SK-N-SH (cell line): ENCODE data around the gene SELENOK. TPM values are rescaled to one million over a fixed set of nuclear protein-coding genes. Genes with fewer than 3 reads are reported as not detected.

Experiments
- CTCF ChIA-PET: fragments of 300-600, 350-600 bp; formaldehyde crosslinking; extraction: SDS; loops from one replicate; lab custom pipeline; 2021; lab: Yijun Ruan, JAX
- POLR2A ChIA-PET: fragments of 350-600 bp; sonication (Branson Sonifier 250); formaldehyde crosslinking; extraction: SDS; loops from one replicate; lab custom pipeline; 2020; ENCODE audit warnings: antibody characterized with exemption, inconsistent platforms; lab: Yijun Ruan, JAX
- DNase-seq: peaks from one replicate; pipeline ENCODE4 v3.0.0; 2012
- H2AFZ ChIP-seq: fragments of 200-600 bp; sonication (generic); 2 replicates; pipeline ENCODE4 v1.8.1; 2016; ENCODE audit warnings: antibody characterized with exemption, mild to moderate bottlenecking, low read depth
- H3F3A ChIP-seq: fragments of 200-600 bp; sonication (generic); replicated peaks from 2 replicates; pipeline ENCODE3; 2016; ENCODE audit warnings: antibody characterized with exemption, mild to moderate bottlenecking; ENCODE audit not compliant: insufficient read depth
- H3K27ac ChIP-seq, 2 experiments: fragments of 200-500 bp in 1 of 2; fragments of 200-600 bp in 1 of 2; sonication (Bioruptor generic) in 1 of 2; sonication (generic), shearing (Covaris generic) in 1 of 2; 2 replicates each; pipeline versions ENCODE4 v1.5.1 to v1.6.1; 2014 to 2016; ENCODE audit warnings: low read depth in 2 of 2, inconsistent platforms in 1 of 2, low read length in 1 of 2, mild to moderate bottlenecking in 1 of 2, mixed read lengths in 1 of 2
- H3K27me3 ChIP-seq: fragments of 200-600 bp; sonication (generic), shearing (Covaris generic); 2 replicates; pipeline ENCODE4 v1.6.1; 2016; ENCODE audit warnings: mixed run types; ENCODE audit not compliant: insufficient read depth
- H3K36me3 ChIP-seq, 2 experiments: fragments of 200-500 bp in 1 of 2; fragments of 200-600 bp in 1 of 2; sonication (Bioruptor generic) in 1 of 2; sonication (generic) in 1 of 2; replicated peaks in 1 of 2; 2 replicates each; pipeline versions ENCODE3 to v1.5.1; 2014 to 2016; ENCODE audit warnings: low read length in 1 of 2, mild to moderate bottlenecking in 1 of 2; ENCODE audit not compliant: insufficient read depth in 2 of 2, control insufficient read depth in 1 of 2
- H3K4me1 ChIP-seq, 2 experiments: fragments of 200-500 bp in 1 of 2; fragments of 200-600 bp in 1 of 2; sonication (Bioruptor generic) in 1 of 2; sonication (generic), shearing (Covaris generic) in 1 of 2; 2 replicates each; pipeline versions ENCODE4 v1.5.1 to v1.6.1; 2014 to 2016; ENCODE audit warnings: low read depth in 1 of 2, low read length in 1 of 2, mixed run types in 1 of 2; ENCODE audit not compliant: insufficient read depth in 2 of 2, control insufficient read depth in 1 of 2
- H3K4me2 ChIP-seq: fragments of 200-600 bp; sonication (generic), shearing (Covaris generic); 2 replicates; pipeline ENCODE4 v1.6.1; 2017; ENCODE audit warnings: mixed run types
- H3K4me3 ChIP-seq, 2 experiments: fragments of 200-500 bp in 1 of 2; fragments of 200-600 bp in 1 of 2; sonication (Bioruptor generic) in 1 of 2; sonication (generic), shearing (Covaris generic) in 1 of 2; 2 replicates each; pipeline versions ENCODE4 v1.5.1 to v1.8.1; 2014 to 2016; ENCODE audit warnings: low read depth in 2 of 2, inconsistent platforms in 1 of 2, low read length in 1 of 2, mild to moderate bottlenecking in 1 of 2, mixed read lengths in 1 of 2, moderate library complexity in 1 of 2
- H3K79me2 ChIP-seq: fragments of 200-600 bp; sonication (generic); 2 replicates; pipeline ENCODE4 v1.8.1; 2017; ENCODE audit warnings: mild to moderate bottlenecking; ENCODE audit not compliant: insufficient read depth
- H3K9ac ChIP-seq: fragments of 200-600 bp; sonication (generic); 2 replicates; pipeline ENCODE4 v1.6.1; 2017; ENCODE audit warnings: mixed run types
- H3K9me2 ChIP-seq: fragments of 200-600 bp; sonication (generic); 2 replicates; pipeline ENCODE4 v1.6.1; 2017; ENCODE audit warnings: mixed run types
- H3K9me3 ChIP-seq: fragments of 200-600 bp; sonication (generic); 2 replicates; pipeline ENCODE4 v1.6.1; 2017; ENCODE audit warnings: mixed run types, mild to moderate bottlenecking, moderate library complexity
- H4K20me1 ChIP-seq: fragments of 200-600 bp; sonication (generic); 2 replicates; pipeline ENCODE4 v1.6.1; 2017; ENCODE audit warnings: mild to moderate bottlenecking, mixed run types; ENCODE audit not compliant: insufficient read depth
- EP300 ChIP-seq, 2 experiments: IDR thresholded peaks; 2 replicates each; pipeline versions ENCODE4 v1.4.0 to v1.6.1; 2012; ENCODE audit warnings: borderline replicate concordance in 1 of 2, low read depth in 1 of 2, low read length in 1 of 2
- FOSL2 ChIP-seq: IDR thresholded peaks from 2 replicates; pipeline ENCODE4 v1.4.0; 2012; ENCODE audit warnings: low read depth, mild to moderate bottlenecking, moderate library complexity, borderline replicate concordance
- FOXM1 ChIP-seq: IDR thresholded peaks from 2 replicates; pipeline ENCODE4 v1.4.0; 2012; ENCODE audit warnings: low read depth, mild to moderate bottlenecking
- GABPA ChIP-seq: IDR thresholded peaks from 2 replicates; pipeline ENCODE4 v1.4.0; 2012; ENCODE audit warnings: low read depth, mild to moderate bottlenecking
- MAX ChIP-seq: IDR thresholded peaks from 2 replicates; pipeline ENCODE4 v1.4.0; 2012; ENCODE audit warnings: low read depth
- PBX3 ChIP-seq: IDR thresholded peaks from 2 replicates; pipeline ENCODE4; 2012
- POLR2AphosphoS5 ChIP-seq: IDR thresholded peaks from 2 replicates; pipeline ENCODE4 v1.6.1; 2012; ENCODE audit warnings: low read depth, low read length
- RFX5 ChIP-seq: IDR thresholded peaks from 2 replicates; pipeline ENCODE4 v1.6.1; 2012; ENCODE audit warnings: mild to moderate bottlenecking, improper control_type of control experiment, low read length
- TAF1 ChIP-seq: IDR thresholded peaks from 2 replicates; pipeline ENCODE4 v1.6.1; 2012; ENCODE audit warnings: low read depth, mild to moderate bottlenecking, low read length, moderate library complexity, borderline replicate concordance
- USF1 ChIP-seq: IDR thresholded peaks from 2 replicates; pipeline ENCODE4 v1.4.0; 2012; ENCODE audit warnings: low read depth, borderline replicate concordance
- ZBTB33 ChIP-seq: IDR thresholded peaks from 2 replicates; pipeline ENCODE4 v1.4.0; 2012; ENCODE audit warnings: low read depth, borderline replicate concordance
- WGBS: methylation state at CpG from one replicate; pipeline ENCODE4 v1.1.6; 2017; ENCODE audit warnings: low lambda C conversion rate; 5-methylcytosine and 5-hydroxymethylcytosine counted together
- polyA plus RNA-seq, 3 experiments: library from polyadenylated mRNA; depleted of rRNA; stranded (reverse); fragments of >200 nt; gene quantifications; 2 replicates each; pipeline ENCODE4 v1.2.3, GENCODE V29; 2012

SELENOK gene
- polyA plus RNA-seq, 1 of the 3 experiments (the other 2 are of a cell fraction): 29.2 TPM

- TF ChIP-seq PBX3 (no peak), FOXM1 (no peak), EP300 (IDR thresholded peaks at IDR 0.05; ENCODE audit: borderline replicate concordance in 1 of 2, low read depth in 1 of 2, low read length in 1 of 2) (no peak), RFX5 (no peak), POLR2AphosphoS5 (no peak)
- TF ChIP-seq, all 33 proteins: peak for 0
Observed at GRCh38 chr3:53845881-53846133, 45.9 kb downstream of the SELENOK start (continued).

GRCh38 chr3:53845103-53845880, 46.4 kb downstream of the SELENOK start:
- H3K9ac ChIP-seq: no peak overlapping the region
- no peaks in the 10 kb centered on the region for H3K79me2 ChIP-seq
- no peaks in the 10 kb centered on the region for H4K20me1 ChIP-seq
- H3K27me3 ChIP-seq: peaks cover 30% of the 10 kb centered on the region
- no peak overlapping the region for H3K27ac ChIP-seq
- no peaks in the 10 kb centered on the region for H3K36me3 ChIP-seq
- peak overlapping the region; percentile 44 to 46; a peak in 3 of 4 replicates for H3K4me3 ChIP-seq
- H3K4me2 ChIP-seq: peak overlapping the region; percentile 72
- no peaks in the 10 kb centered on the region for H3F3A ChIP-seq
- no peaks in the 10 kb centered on the region for H3K9me2 ChIP-seq
- ChIA-PET CTCF (interaction anchor here (1.1 to 1.5 kb wide), 3 partner anchors 32 to 135 kb away, joined by 3 read pairs; no protein-coding TSS in a partner anchor), POLR2A (no interaction called here)
- TF ChIP-seq USF1 (no peak), FOSL2 (no peak), GABPA (no peak), MAX (no peak), ZBTB33 (no peak), TAF1 (no peak), RFX5 (no peak)
- DNase-seq: no peak
- H3K9me3 ChIP-seq: no peaks in the 10 kb centered on the region
- WGBS: 61% methylated on average over 15 of the region's 25 CpGs
- H3K4me1 ChIP-seq: peaks cover 0 to 18% of the 10 kb centered on the region in 2 experiments; a peak in 1 of 4 replicates
- peak overlapping the region; percentile 16; the same call in 1 of the 2 replicates for H2AFZ ChIP-seq
